ENCODE measurements around the gene CBLB.

GRCh38 chr3:105639131-105639530 lies 229.7 kb downstream of the CBLB start:
- TF ChIP-seq CTCF (conservative IDR thresholded peaks at IDR 0.05; ENCODE audit: low read depth in 2 of 2): no peak
- no peak for TF ChIP-seq POLR2AphosphoS5 (IDR thresholded peaks at IDR 0.05; ENCODE audit: low read depth)
- TF ChIP-seq REST (IDR thresholded peaks at IDR 0.05; ENCODE audit: unreplicated experiment): no peak
- no peak for TF ChIP-seq ETS1 (IDR thresholded peaks at IDR 0.05)
- TF ChIP-seq ZNF114 (CRISPR knock-in tag; IDR thresholded peaks at IDR 0.05): no peak
- TF ChIP-seq EZH2 (IDR thresholded peaks at IDR 0.05; ENCODE audit: low read depth, unreplicated experiment): no peak
- TF ChIP-seq CREB1 (CRISPR knock-in tag; IDR thresholded peaks at IDR 0.05; ENCODE audit: low read depth): no peak
- no peak for TF ChIP-seq ZNF462 (CRISPR knock-in tag; IDR thresholded peaks at IDR 0.05)
- no peak for TF ChIP-seq EZH2phosphoT487 (IDR thresholded peaks at IDR 0.05; ENCODE audit: unreplicated experiment)
- TF ChIP-seq JUNB (IDR thresholded peaks at IDR 0.05; ENCODE audit: unreplicated experiment): no peak
- TF ChIP-seq STAT1 (IDR thresholded peaks at IDR 0.05; ENCODE audit: unreplicated experiment): no peak

All from GM23338 (cell line).